DOHH2 (cell line): ENCODE results near the gene KIF21A.

ENCODE experiments used
- H3F3A ChIP-seq: fragments of 200-600 bp; sonication (generic), shearing (Covaris generic); 2 replicates; pipeline ENCODE4 v1.6.0; 2016; ENCODE audit warnings: antibody characterized with exemption, mild to moderate bottlenecking; ENCODE audit not compliant: control insufficient read depth, insufficient read depth
- H3K27ac ChIP-seq: fragments of 200-600 bp; sonication (generic); 2 replicates; pipeline ENCODE4 v1.5.1; 2014; ENCODE audit warnings: low read depth, mild to moderate bottlenecking, low read length, moderate library complexity
- H3K27me3 ChIP-seq: fragments of 200-600 bp; sonication (generic); 2 replicates; pipeline ENCODE4 v1.6.1; 2014; ENCODE audit warnings: mild to moderate bottlenecking, low read length, mixed read lengths; ENCODE audit not compliant: control insufficient read depth
- H3K36me3 ChIP-seq: fragments of 200-600 bp; sonication (generic); 2 replicates; pipeline ENCODE4 v1.6.1; 2014; ENCODE audit warnings: mild to moderate bottlenecking, low read length, moderate library complexity, mixed read lengths; ENCODE audit not compliant: control insufficient read depth
- H3K4me1 ChIP-seq: fragments of 200-600 bp; sonication (generic); 2 replicates; pipeline ENCODE4 v1.6.1; 2014; ENCODE audit warnings: mild to moderate bottlenecking, low read length, mixed read lengths; ENCODE audit not compliant: control insufficient read depth
- H3K4me2 ChIP-seq: fragments of 200-600 bp; sonication (generic); 2 replicates; pipeline ENCODE4 v1.6.0; 2014; ENCODE audit warnings: mild to moderate bottlenecking, low read length, moderate library complexity
- H3K4me3 ChIP-seq: fragments of 200-600 bp; sonication (generic); 2 replicates; pipeline ENCODE4 v1.5.1; 2014; ENCODE audit warnings: mild to moderate bottlenecking, low read length, mixed read lengths
- H3K79me2 ChIP-seq: fragments of 200-600 bp; sonication (generic); 2 replicates; pipeline ENCODE4 v1.6.1; 2014; ENCODE audit warnings: mild to moderate bottlenecking, low read length, mixed read lengths; ENCODE audit not compliant: control insufficient read depth
- H3K9me2 ChIP-seq: fragments of 200-600 bp; sonication (generic); replicated peaks from 2 replicates; pipeline ENCODE4 v1.6.1; 2014; ENCODE audit warnings: mild to moderate bottlenecking, low read length, mixed read lengths; ENCODE audit not compliant: control insufficient read depth
- H3K9me3 ChIP-seq: fragments of 200-600 bp; sonication (generic); 2 replicates; pipeline ENCODE4 v1.6.1; 2014; ENCODE audit warnings: antibody characterized with exemption, low read length, mixed read lengths; ENCODE audit not compliant: control insufficient read depth, insufficient read depth
- H4K20me1 ChIP-seq: fragments of 200-600 bp; sonication (generic); 2 replicates; pipeline ENCODE4 v1.6.0; 2014; ENCODE audit warnings: low read depth, mild to moderate bottlenecking, antibody characterized with exemption, low read length, moderate library complexity; ENCODE audit not compliant: control insufficient read depth, insufficient read depth
- CTCF ChIP-seq: fragments of 200-600 bp; sonication (generic); IDR thresholded peaks from one replicate; pipeline ENCODE4 v1.5.1; 2014; ENCODE audit warnings: antibody characterized with exemption, mild to moderate bottlenecking, low read depth, low read length; ENCODE audit not compliant: poor library complexity, severe bottlenecking
- EZH2phosphoT487 ChIP-seq: fragments of 200-600 bp; sonication (generic); IDR thresholded peaks from 2 replicates; pipeline ENCODE4 v1.6.1; 2017; ENCODE audit warnings: borderline replicate concordance, mild to moderate bottlenecking, antibody characterized with exemption, low read length, moderate library complexity, mixed read lengths

KIF21A gene

GRCh38 chr12:39269492-39269891 lies 173.4 kb downstream of the KIF21A start:
- H3K4me1 ChIP-seq, result no peaks in the 10 kb centered on the region
- H3K4me2 ChIP-seq, result no peak overlapping the region
- H4K20me1 ChIP-seq, result no peaks in the 10 kb centered on the region
- TF ChIP-seq EZH2phosphoT487 (no peak), CTCF (no peak)
- no peaks in the 10 kb centered on the region for H3K9me3 ChIP-seq
- no peaks in the 10 kb centered on the region for H3K79me2 ChIP-seq
- H3F3A ChIP-seq, result no peaks in the 10 kb centered on the region
- no peaks in the 10 kb centered on the region for H3K27me3 ChIP-seq
- H3K36me3 ChIP-seq, result no peaks in the 10 kb centered on the region
- H3K9me2 ChIP-seq, result no peaks in the 10 kb centered on the region
- no peak overlapping the region for H3K4me3 ChIP-seq
- H3K27ac ChIP-seq, result no peak overlapping the region

GRCh38 chr12:39267886-39268285 lies 175.0 kb downstream of the KIF21A start:
- Histone ChIP-seq H3K4me1 (no peaks in the 10 kb centered on the region), H3K27me3 (no peaks in the 10 kb centered on the region), H3K9me3 (no peaks in the 10 kb centered on the region), H3K79me2 (no peaks in the 10 kb centered on the region), H3K27ac (no peak overlapping the region), H3K4me2 (no peak overlapping the region), H3K4me3 (no peak overlapping the region), H3K9me2 (no peaks in the 10 kb centered on the region), H3K36me3 (no peaks in the 10 kb centered on the region), H4K20me1 (no peaks in the 10 kb centered on the region), H3F3A (no peaks in the 10 kb centered on the region)
- no peak for TF ChIP-seq EZH2phosphoT487
- no peak for TF ChIP-seq CTCF

GRCh38 chr12:39252628-39253027 lies 190.3 kb downstream of the KIF21A start:
- H3K27ac ChIP-seq, result no peak overlapping the region
- no peaks in the 10 kb centered on the region for H3K9me2 ChIP-seq
- no peak for TF ChIP-seq EZH2phosphoT487
- no peak for TF ChIP-seq CTCF
- H3K4me3 ChIP-seq, result no peak overlapping the region
- H3K4me1 ChIP-seq, result no peaks in the 10 kb centered on the region
- no peaks in the 10 kb centered on the region for H3K27me3 ChIP-seq
- H3F3A ChIP-seq, result no peaks in the 10 kb centered on the region
- H4K20me1 ChIP-seq, result no peaks in the 10 kb centered on the region
- H3K9me3 ChIP-seq, result no peaks in the 10 kb centered on the region
- H3K36me3 ChIP-seq, result no peaks in the 10 kb centered on the region
- H3K79me2 ChIP-seq, result no peaks in the 10 kb centered on the region
- H3K4me2 ChIP-seq, result no peak overlapping the region
